GM20431 (cell line): Measurements from ENCODE around the gene OCIAD1.
"Not testable (repeated sequence)": the region's sequence is repeated elsewhere in the genome, so short reads cannot be mapped to it uniquely, and the experiment has no call there.

Experiments
- in situ Hi-C: fragments of 300-500 bp; cut with MseI, MboI; formaldehyde crosslinking; loops from one replicate; pipeline ENCODE4 v1.15.0; 2020; ENCODE audit warnings: low sequenced_read_pairs; ENCODE audit not compliant: unreplicated experiment

The OCIAD1 gene

GRCh38 chr4:48830706-48831531 lies at the start of gene OCIAD1:
Gene OCIAD1, plus strand, starts transcription at chr4:48831088. Its CDS starts 1,537 bp downstream, at chr4:48832625.
- in situ Hi-C loops, result no loop called here

GRCh38 chr4:48781968-48782367 lies 48.9 kb upstream of the OCIAD1 start:
- in situ Hi-C loops, result no loop called here

- in situ Hi-C loops, result no loop called here
Observed at GRCh38 chr4:48785302-48785701, 45.6 kb upstream of the OCIAD1 start.

- in situ Hi-C loops, result no loop called here
Observed at GRCh38 chr4:48786549-48786948, 44.3 kb upstream of the OCIAD1 start.

GRCh38 chr4:48787056-48787455 lies 43.8 kb upstream of the OCIAD1 start:
- in situ Hi-C loops, result no loop called here

GRCh38 chr4:48790561-48790960 lies 40.3 kb upstream of the OCIAD1 start:
- in situ Hi-C loops, result no loop called here

GRCh38 chr4:48791313-48791712 lies 39.6 kb upstream of the OCIAD1 start:
- in situ Hi-C loops, result no loop called here

- in situ Hi-C loops, result no loop called here
Observed at GRCh38 chr4:48792348-48793006, 38.4 kb upstream of the OCIAD1 start.

- in situ Hi-C loops, result no loop called here
Observed at GRCh38 chr4:48795108-48795507, 35.8 kb upstream of the OCIAD1 start.

GRCh38 chr4:48796191-48796926 lies 34.5 kb upstream of the OCIAD1 start:
- in situ Hi-C loops, result no loop called here

- in situ Hi-C loops, result no loop called here
Observed at GRCh38 chr4:48796927-48797679, 33.8 kb upstream of the OCIAD1 start.

GRCh38 chr4:48798117-48798516 lies 32.8 kb upstream of the OCIAD1 start:
- in situ Hi-C loops, result no loop called here

GRCh38 chr4:48799157-48799556 lies 31.7 kb upstream of the OCIAD1 start:
- in situ Hi-C loops, result no loop called here

GRCh38 chr4:48800155-48800554 lies 30.7 kb upstream of the OCIAD1 start:
- in situ Hi-C loops, result not testable (repeated sequence)

- in situ Hi-C loops, result no loop called here
Observed at GRCh38 chr4:48801016-48801715, 29.7 kb upstream of the OCIAD1 start.

GRCh38 chr4:48804584-48805301 lies 26.1 kb upstream of the OCIAD1 start:
- in situ Hi-C loops, result no loop called here

- in situ Hi-C loops, result no loop called here
Observed at GRCh38 chr4:48812866-48813265, 18.0 kb upstream of the OCIAD1 start.

GRCh38 chr4:48813964-48814363 lies 16.9 kb upstream of the OCIAD1 start:
- in situ Hi-C loops, result no loop called here

GRCh38 chr4:48815483-48815882 lies 15.4 kb upstream of the OCIAD1 start:
- in situ Hi-C loops, result no loop called here
